Loucy (cell line): Measurements from ENCODE around the gene ANKLE2.

Source experiments
- H2AFZ ChIP-seq: fragments of 200-600 bp; sonication (generic); 2 replicates; pipeline ENCODE4 v1.6.0; 2016; ENCODE audit warnings: antibody characterized with exemption, mild to moderate bottlenecking, low read length, moderate library complexity
- H3F3A ChIP-seq: fragments of 200-600 bp; 2 replicates; pipeline ENCODE4 v1.6.0; 2016; ENCODE audit warnings: antibody characterized with exemption, low read depth, mild to moderate bottlenecking
- H3K27me3 ChIP-seq: fragments of 200-600 bp; sonication (generic); 2 replicates; pipeline ENCODE4 v1.6.1; 2014; ENCODE audit warnings: low read length, mild to moderate bottlenecking; ENCODE audit not compliant: insufficient read depth, poor library complexity, severe bottlenecking
- H3K36me3 ChIP-seq: fragments of 200-600 bp; sonication (generic); 2 replicates; pipeline ENCODE4 v1.6.1; 2016; ENCODE audit warnings: low read length; ENCODE audit not compliant: insufficient read depth
- H3K4me1 ChIP-seq: fragments of 200-600 bp; sonication (generic); 2 replicates; pipeline ENCODE4 v1.5.1; 2014; ENCODE audit warnings: low read length, mild to moderate bottlenecking; ENCODE audit not compliant: insufficient read depth, poor library complexity, severe bottlenecking
- H3K4me2 ChIP-seq: fragments of 200-600 bp; sonication (generic); 2 replicates; pipeline ENCODE4 v1.6.0; 2014; ENCODE audit warnings: antibody characterized with exemption, low read length, low read depth, mild to moderate bottlenecking; ENCODE audit not compliant: poor library complexity, severe bottlenecking
- H3K4me3 ChIP-seq: fragments of 200-600 bp; sonication (generic); 2 replicates; pipeline ENCODE4 v1.5.1; 2014; ENCODE audit warnings: low read length, mild to moderate bottlenecking, mixed read lengths; ENCODE audit not compliant: poor library complexity, severe bottlenecking
- H3K79me2 ChIP-seq: fragments of 200-600 bp; sonication (generic); 2 replicates; pipeline ENCODE4 v1.6.1; 2014; ENCODE audit warnings: low read length; ENCODE audit not compliant: insufficient read depth
- H3K9ac ChIP-seq: fragments of 200-600 bp; sonication (generic); 2 replicates; pipeline ENCODE4 v1.6.0; 2014; ENCODE audit warnings: mild to moderate bottlenecking, low read depth, low read length, moderate library complexity; ENCODE audit not compliant: poor library complexity, severe bottlenecking
- H3K9me2 ChIP-seq: fragments of 200-600 bp; sonication (generic); replicated peaks from 2 replicates; pipeline ENCODE4 v1.6.1; 2016; ENCODE audit warnings: low read depth, low read length, mixed read lengths
- H3K9me3 ChIP-seq: fragments of 200-600 bp; sonication (generic); 2 replicates; pipeline ENCODE4 v1.6.1; 2014; ENCODE audit warnings: mild to moderate bottlenecking, antibody characterized with exemption, low read length, low read depth; ENCODE audit not compliant: insufficient read depth
- H4K20me1 ChIP-seq: fragments of 200-600 bp; sonication (generic); 2 replicates; pipeline ENCODE4 v1.6.0; 2014; ENCODE audit warnings: antibody characterized with exemption, low read length, mild to moderate bottlenecking; ENCODE audit not compliant: insufficient read depth, poor library complexity, severe bottlenecking
- CTCF ChIP-seq: fragments of 200-600 bp; sonication (generic); conservative IDR thresholded peaks from 2 replicates; pipeline ENCODE4 v1.5.1; 2014; ENCODE audit warnings: mild to moderate bottlenecking, antibody characterized with exemption, low read length
- EZH2phosphoT487 ChIP-seq: fragments of 200-600 bp; IDR thresholded peaks from 2 replicates; pipeline ENCODE4 v1.6.1; 2018; ENCODE audit warnings: antibody characterized with exemption, mild to moderate bottlenecking, moderate library complexity, borderline replicate concordance

Gene ANKLE2

GRCh38 chr12:132803125-132803524 lies 41.5 kb upstream of the ANKLE2 start:
- Histone ChIP-seq H3K4me3 (no peak overlapping the region), H3K36me3 (peaks cover 67% of the 10 kb centered on the region; the same call in 1 of the 2 replicates), H4K20me1 (no peaks in the 10 kb centered on the region), H3K4me2 (no peak overlapping the region), H3K9me2 (no peaks in the 10 kb centered on the region), H3K4me1 (no peaks in the 10 kb centered on the region), H3K9me3 (no peaks in the 10 kb centered on the region), H3K9ac (no peak overlapping the region), H2AFZ (no peak overlapping the region), H3K79me2 (no peaks in the 10 kb centered on the region), H3F3A (no peaks in the 10 kb centered on the region), H3K27me3 (no peaks in the 10 kb centered on the region)
- TF ChIP-seq EZH2phosphoT487 = no peak
- TF ChIP-seq CTCF = no peak

GRCh38 chr12:132801741-132802140 lies 40.1 kb upstream of the ANKLE2 start:
- Histone ChIP-seq H3K9me3 (no peaks in the 10 kb centered on the region), H2AFZ (no peak overlapping the region), H3K4me3 (no peak overlapping the region), H3K9me2 (no peaks in the 10 kb centered on the region), H3K79me2 (no peaks in the 10 kb centered on the region), H3K27me3 (no peaks in the 10 kb centered on the region), H3K4me1 (no peaks in the 10 kb centered on the region), H3K4me2 (no peak overlapping the region), H3F3A (no peaks in the 10 kb centered on the region), H4K20me1 (no peaks in the 10 kb centered on the region), H3K36me3 (peaks cover 69% of the 10 kb centered on the region; the same call in 1 of the 2 replicates), H3K9ac (no peak overlapping the region)
- TF ChIP-seq EZH2phosphoT487 = no peak
- no peak for TF ChIP-seq CTCF

- H3K27me3 ChIP-seq = no peaks in the 10 kb centered on the region
- H4K20me1 ChIP-seq = no peaks in the 10 kb centered on the region
- no peaks in the 10 kb centered on the region for H3K9me2 ChIP-seq
- H3K4me2 ChIP-seq = no peak overlapping the region
- no peak for TF ChIP-seq EZH2phosphoT487
- TF ChIP-seq CTCF = no peak
- H3K79me2 ChIP-seq = no peaks in the 10 kb centered on the region
- H3K9ac ChIP-seq = no peak overlapping the region
- no peaks in the 10 kb centered on the region for H3K4me1 ChIP-seq
- no peak overlapping the region for H3K4me3 ChIP-seq
- H2AFZ ChIP-seq = no peak overlapping the region
- no peaks in the 10 kb centered on the region for H3F3A ChIP-seq
- H3K36me3 ChIP-seq = peaks cover 75% of the 10 kb centered on the region; the same call in 1 of the 2 replicates
- no peaks in the 10 kb centered on the region for H3K9me3 ChIP-seq
These were observed 37.2 kb upstream of the ANKLE2 start for GRCh38 chr12:132798836-132799235.
